HL-60 (cell line): ENCODE measurements around the gene SDHAF2.

ENCODE experiments used
- CTCF ChIP-seq: IDR thresholded peaks from one replicate; pipeline ENCODE4 v1.5.1; 2011; ENCODE audit warnings: low read length, control low read depth, inconsistent platforms; ENCODE audit not compliant: insufficient read depth
- GABPA ChIP-seq: IDR thresholded peaks from 2 replicates; pipeline ENCODE4 v1.6.1; 2012; ENCODE audit warnings: low read depth
- POLR2AphosphoS5 ChIP-seq: IDR thresholded peaks from 2 replicates; pipeline ENCODE4 v1.6.1; 2012; ENCODE audit warnings: low read depth
- REST ChIP-seq: IDR thresholded peaks from 2 replicates; pipeline ENCODE4 v1.6.1; 2012; ENCODE audit warnings: low read depth; ENCODE audit not compliant: insufficient replicate concordance

DNA sequence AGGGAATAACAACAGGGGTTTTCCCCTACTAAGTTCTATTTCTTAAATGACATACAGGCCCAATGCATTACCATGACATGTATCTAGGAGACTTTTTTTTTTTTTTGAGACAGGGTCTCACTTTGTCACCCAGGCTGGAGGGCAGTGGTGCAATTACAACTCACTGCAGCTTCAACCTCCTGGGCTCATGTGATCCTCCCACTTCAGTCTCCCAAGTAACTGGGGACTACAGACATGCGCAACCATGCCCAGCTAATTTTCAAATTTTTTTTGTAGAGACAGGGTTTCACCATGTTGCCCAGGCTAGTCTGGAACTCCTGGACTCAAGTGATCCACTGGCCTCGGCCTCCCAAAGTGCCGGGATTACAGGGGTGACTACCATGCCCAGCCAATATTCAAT lies 7.7 kb upstream of the SDHAF2 start:
- TF ChIP-seq REST (no peak), CTCF (no peak), POLR2AphosphoS5 (no peak), GABPA (no peak)
